ENCODE results near the gene MSMO1. TPM values are rescaled to one million over a fixed set of nuclear protein-coding genes. Genes with fewer than 3 reads are reported as not detected.

Gene MSMO1
- total and polyA plus RNA-seq, 8 donors = 5.6 to 19.5 (median 10.9) TPM

DNA sequence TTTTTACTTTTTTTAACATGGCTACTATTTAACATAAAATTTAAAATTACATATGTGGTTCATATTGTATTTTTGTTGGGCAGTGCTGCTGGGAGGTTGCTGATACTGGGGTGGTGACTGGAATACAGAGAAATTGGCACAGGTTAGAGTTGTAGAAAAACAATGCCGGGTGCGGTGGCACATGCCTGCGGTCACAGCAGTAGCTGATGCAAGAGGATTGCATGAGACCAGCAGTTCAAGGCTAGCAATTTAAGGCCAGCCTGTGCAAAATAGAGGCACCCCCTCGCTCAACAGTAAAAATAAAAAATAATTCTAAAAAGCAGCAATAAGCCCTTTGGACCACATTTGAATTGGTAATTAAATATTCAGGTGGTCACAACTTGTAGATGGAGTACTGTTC, 39.6 kb downstream of the MSMO1 start:
- H3K27ac ChIP-seq = no peak overlapping the region
- 54 to 68% methylated on average over 4 of the region's 4 CpGs for WGBS, 2 donors
- intact Hi-C loops (cut with DNase I) = loop anchor here in 1 of 3 donors (10.0 kb wide), 1 partner anchor 108 kb away; no protein-coding TSS in a partner anchor
- ATAC-seq (no peak), DNase-seq (no peak), FAIRE-seq (no peak)
- H3K9me3 ChIP-seq = no peaks in the 10 kb centered on the region
- no peak overlapping the region for H3K4me3 ChIP-seq
- H3K4me1 ChIP-seq = no peaks in the 10 kb centered on the region
- TF ChIP-seq, protein P1, sequence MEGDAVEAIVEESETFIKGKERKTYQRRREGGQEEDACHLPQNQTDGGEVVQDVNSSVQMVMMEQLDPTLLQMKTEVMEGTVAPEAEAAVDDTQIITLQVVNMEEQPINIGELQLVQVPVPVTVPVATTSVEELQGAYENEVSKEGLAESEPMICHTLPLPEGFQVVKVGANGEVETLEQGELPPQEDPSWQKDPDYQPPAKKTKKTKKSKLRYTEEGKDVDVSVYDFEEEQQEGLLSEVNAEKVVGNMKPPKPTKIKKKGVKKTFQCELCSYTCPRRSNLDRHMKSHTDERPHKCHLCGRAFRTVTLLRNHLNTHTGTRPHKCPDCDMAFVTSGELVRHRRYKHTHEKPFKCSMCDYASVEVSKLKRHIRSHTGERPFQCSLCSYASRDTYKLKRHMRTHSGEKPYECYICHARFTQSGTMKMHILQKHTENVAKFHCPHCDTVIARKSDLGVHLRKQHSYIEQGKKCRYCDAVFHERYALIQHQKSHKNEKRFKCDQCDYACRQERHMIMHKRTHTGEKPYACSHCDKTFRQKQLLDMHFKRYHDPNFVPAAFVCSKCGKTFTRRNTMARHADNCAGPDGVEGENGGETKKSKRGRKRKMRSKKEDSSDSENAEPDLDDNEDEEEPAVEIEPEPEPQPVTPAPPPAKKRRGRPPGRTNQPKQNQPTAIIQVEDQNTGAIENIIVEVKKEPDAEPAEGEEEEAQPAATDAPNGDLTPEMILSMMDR (IDR thresholded peaks at IDR 0.05) = no peak
- H3K36me3 ChIP-seq = no peaks in the 10 kb centered on the region
- no peaks in the 10 kb centered on the region for H3K27me3 ChIP-seq

DNA sequence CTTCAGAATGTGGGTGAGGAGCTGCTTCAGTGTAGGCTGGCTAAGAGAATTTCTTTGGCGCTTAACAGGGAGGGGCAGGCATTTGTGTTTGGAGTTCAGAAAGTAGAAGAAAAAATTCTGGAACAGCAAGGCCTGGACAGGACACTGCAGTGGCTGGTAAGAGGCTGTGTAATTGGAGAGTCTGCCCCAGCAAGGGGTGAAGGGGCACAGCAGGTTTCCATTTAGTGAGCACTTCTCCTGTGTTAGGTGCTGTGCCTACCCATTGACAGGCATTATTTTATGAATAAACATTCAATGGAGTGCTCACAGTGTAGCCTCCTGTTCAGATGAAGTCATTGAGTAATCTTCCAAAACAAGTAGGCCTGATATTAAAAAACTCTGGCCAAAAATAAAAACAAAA, 40.6 kb downstream of the MSMO1 start:
- DNase-seq (no peak), FAIRE-seq (no peak), ATAC-seq (no peak)
- Histone ChIP-seq H3K4me3 (no peak overlapping the region), H3K9me3 (no peaks in the 10 kb centered on the region), H3K4me1 (no peaks in the 10 kb centered on the region), H3K27me3 (no peaks in the 10 kb centered on the region), H3K27ac (no peak overlapping the region), H3K36me3 (no peaks in the 10 kb centered on the region)
- TF ChIP-seq, protein P1 (IDR thresholded peaks at IDR 0.05) = no peak
- WGBS, 2 donors = 96% methylated on average over 1 of the region's 1 CpG
- intact Hi-C loops (cut with DNase I) = loop anchor here in 1 of 3 donors (10.0 kb wide), 1 partner anchor 107 kb away; no protein-coding TSS in a partner anchor

DNA sequence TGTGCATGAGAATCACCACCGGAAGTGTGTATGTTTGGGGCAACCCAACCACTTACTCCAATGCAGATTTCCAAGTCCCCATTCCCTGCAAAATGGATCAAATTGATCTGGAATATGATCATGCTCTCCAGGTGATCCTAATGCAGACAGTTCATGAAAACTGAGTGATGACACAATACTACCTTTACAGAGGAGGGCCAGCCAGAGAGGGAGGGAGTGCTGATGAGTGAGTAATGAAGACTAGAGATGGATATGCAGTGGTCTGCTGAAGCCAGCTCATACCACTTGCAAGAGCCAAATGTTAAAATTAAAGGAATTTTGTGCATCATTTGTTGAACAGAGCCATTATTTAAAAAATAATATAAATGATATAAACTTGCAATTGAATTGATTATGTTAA, 41.1 kb downstream of the MSMO1 start:
- ATAC-seq = no peak
- Histone ChIP-seq H3K27ac (no peak overlapping the region), H3K4me1 (no peaks in the 10 kb centered on the region), H3K4me3 (no peak overlapping the region), H3K9me3 (no peaks in the 10 kb centered on the region), H3K27me3 (no peaks in the 10 kb centered on the region), H3K36me3 (no peaks in the 10 kb centered on the region)
- no peak for FAIRE-seq
- DNase-seq = no peak
- 88 to 96% methylated on average over 1 of the region's 1 CpG for WGBS, 2 donors
- intact Hi-C loops (cut with DNase I) = loop anchor here in 1 of 3 donors (10.0 kb wide), 1 partner anchor 106 kb away; no protein-coding TSS in a partner anchor
- TF ChIP-seq, protein P1 (IDR thresholded peaks at IDR 0.05) = no peak

- DNase-seq (no peak), FAIRE-seq (no peak), ATAC-seq (no peak)
- no peak overlapping the region for H3K4me3 ChIP-seq
- no peak overlapping the region for H3K27ac ChIP-seq
- 54 to 68% methylated on average over 5 of the region's 5 CpGs for WGBS, 2 donors
- no peaks in the 10 kb centered on the region for H3K4me1 ChIP-seq
- intact Hi-C loops (cut with DNase I) = loop anchor here in 1 of 3 donors (10.0 kb wide), 1 partner anchor 105 kb away; no protein-coding TSS in a partner anchor
- TF ChIP-seq, protein P1 (IDR thresholded peaks at IDR 0.05) = no peak
- H3K9me3 ChIP-seq = no peaks in the 10 kb centered on the region
- H3K27me3 ChIP-seq = no peaks in the 10 kb centered on the region
- H3K36me3 ChIP-seq = no peaks in the 10 kb centered on the region
Measured at GRCh38 chr4:165369522-165369921, 42.1 kb downstream of the MSMO1 start.

DNA sequence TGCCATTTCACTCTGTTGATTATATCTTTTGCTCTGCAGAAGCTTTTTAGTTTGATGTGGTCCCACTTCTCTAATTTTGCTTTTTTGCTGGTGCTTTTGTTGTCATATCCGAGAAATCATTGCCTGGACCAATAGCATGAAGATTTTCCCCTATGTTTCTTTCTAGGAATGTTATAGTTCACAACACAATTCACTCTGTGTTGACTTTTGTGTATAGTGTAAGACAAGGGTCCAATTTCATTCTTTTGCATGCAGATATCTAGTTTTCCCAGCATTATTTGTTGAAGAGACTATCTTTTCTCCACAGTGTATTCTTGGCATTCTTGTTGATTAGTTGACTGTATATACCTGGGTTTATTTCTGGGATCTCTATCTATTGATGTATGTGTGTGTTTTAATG, 43.1 kb downstream of the MSMO1 start:
- no peak overlapping the region for H3K27ac ChIP-seq
- H3K36me3 ChIP-seq = no peaks in the 10 kb centered on the region
- FAIRE-seq = no peak
- 74 to 91% methylated on average over 1 of the region's 1 CpG for WGBS, 2 donors
- no peaks in the 10 kb centered on the region for H3K9me3 ChIP-seq
- intact Hi-C loops (cut with DNase I) = no loop called here
- no peak for ATAC-seq
- TF ChIP-seq, protein P1 (IDR thresholded peaks at IDR 0.05) = no peak
- H3K4me1 ChIP-seq = no peaks in the 10 kb centered on the region
- no peak for DNase-seq
- no peak overlapping the region for H3K4me3 ChIP-seq
- H3K27me3 ChIP-seq = no peaks in the 10 kb centered on the region
